GM18951 (cell line): ENCODE results near the gene TKTL2.
"Not testable (repeated sequence)": the region's sequence is repeated elsewhere in the genome, so short reads cannot be mapped to it uniquely, and the experiment has no call there.

Source experiments
- POLR2A ChIP-seq: IDR thresholded peaks from 4 replicates; pipeline ENCODE4 v1.6.1; 2011; ENCODE audit warnings: mild to moderate bottlenecking; ENCODE audit not compliant: insufficient read length, insufficient read depth; ENCODE audit errors: extremely low read depth
- in situ Hi-C: fragments of 300-500 bp; cut with MboI; formaldehyde crosslinking; loops from one replicate; pipeline ENCODE4 v1.12.0; 2022; ENCODE audit warnings: low sequenced_read_pairs, mixed read lengths, inconsistent platforms; ENCODE audit not compliant: unreplicated experiment

TKTL2 gene

DNA sequence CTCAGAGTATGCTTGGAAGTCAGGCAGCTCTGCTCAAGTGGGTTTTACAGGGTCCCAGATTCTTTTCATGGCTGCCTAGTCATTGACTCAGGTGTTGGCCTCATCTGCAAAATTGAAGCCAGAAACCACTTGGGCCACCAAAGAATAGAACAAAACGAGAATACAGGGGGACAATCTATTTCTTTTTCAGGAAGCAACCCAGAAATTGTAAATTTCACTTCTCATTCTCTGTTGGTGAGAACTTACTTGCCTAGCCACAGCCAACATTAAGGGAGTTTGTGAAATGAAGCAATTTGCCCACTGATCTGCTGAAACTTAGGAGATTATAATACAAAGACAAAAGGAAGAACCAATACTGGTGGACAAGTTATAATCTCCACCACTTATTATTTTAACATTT, 8.6 kb upstream of the TKTL2 start:
- in situ Hi-C loops: no loop called here
- no peak for TF ChIP-seq POLR2A

- no peak for TF ChIP-seq POLR2A
- in situ Hi-C loops: no loop called here
Measured at GRCh38 chr4:163476761-163477438, 3.3 kb upstream of the TKTL2 start.

DNA sequence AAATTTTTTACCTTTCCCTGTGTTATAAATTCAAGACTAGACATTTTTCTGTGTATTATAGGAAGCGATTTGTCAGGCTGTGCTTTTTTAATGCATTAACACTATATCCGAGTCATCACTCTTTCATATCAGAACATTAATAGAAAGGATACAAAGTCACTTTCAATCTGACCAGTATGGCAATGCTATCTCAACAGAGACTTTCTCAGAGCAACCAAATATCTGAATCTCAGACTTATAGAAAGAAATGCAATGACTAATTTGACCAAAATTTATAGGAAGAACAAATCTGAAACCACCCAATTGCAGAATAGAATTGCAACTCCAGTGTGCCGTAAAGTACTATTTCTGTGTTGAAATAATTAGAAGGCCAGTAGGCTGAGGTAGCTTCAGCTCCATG, 473 bp upstream of the TKTL2 start:
- in situ Hi-C loops: no loop called here
- TF ChIP-seq POLR2A: no peak

GRCh38 chr4:163473130-163473529, 424 bp downstream of the TKTL2 start:
- in situ Hi-C loops: no loop called here
- no peak for TF ChIP-seq POLR2A

DNA sequence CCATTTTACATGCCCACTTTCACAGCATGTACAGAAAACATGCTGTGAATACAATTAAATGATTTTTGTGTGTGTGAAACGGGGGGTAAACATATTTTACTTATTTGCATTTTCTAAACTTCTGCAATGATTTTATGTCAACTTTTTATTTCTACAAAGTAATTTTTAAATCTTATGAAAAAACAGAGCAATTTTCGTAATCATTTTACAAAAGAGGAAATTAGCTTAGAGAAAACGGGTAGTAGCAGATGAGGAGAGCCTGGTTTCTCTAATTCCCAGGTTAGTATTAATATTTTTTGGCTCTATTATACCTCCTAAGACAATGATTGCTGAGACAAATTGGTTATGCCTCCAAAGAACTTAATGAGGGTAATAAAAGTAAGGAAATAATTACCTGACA, 3.2 kb downstream of the TKTL2 start:
- in situ Hi-C loops: no loop called here
- no peak for TF ChIP-seq POLR2A

- in situ Hi-C loops: no loop called here
Measured at GRCh38 chr4:163467082-163467770, 6.3 kb downstream of the TKTL2 start.

GRCh38 chr4:163462556-163462955, 11.0 kb downstream of the TKTL2 start:
- TF ChIP-seq POLR2A: no peak
- in situ Hi-C loops: no loop called here

More at GRCh38 chr4:163467082-163467770, 6.3 kb downstream of the TKTL2 start:
- TF ChIP-seq POLR2A: no peak

DNA sequence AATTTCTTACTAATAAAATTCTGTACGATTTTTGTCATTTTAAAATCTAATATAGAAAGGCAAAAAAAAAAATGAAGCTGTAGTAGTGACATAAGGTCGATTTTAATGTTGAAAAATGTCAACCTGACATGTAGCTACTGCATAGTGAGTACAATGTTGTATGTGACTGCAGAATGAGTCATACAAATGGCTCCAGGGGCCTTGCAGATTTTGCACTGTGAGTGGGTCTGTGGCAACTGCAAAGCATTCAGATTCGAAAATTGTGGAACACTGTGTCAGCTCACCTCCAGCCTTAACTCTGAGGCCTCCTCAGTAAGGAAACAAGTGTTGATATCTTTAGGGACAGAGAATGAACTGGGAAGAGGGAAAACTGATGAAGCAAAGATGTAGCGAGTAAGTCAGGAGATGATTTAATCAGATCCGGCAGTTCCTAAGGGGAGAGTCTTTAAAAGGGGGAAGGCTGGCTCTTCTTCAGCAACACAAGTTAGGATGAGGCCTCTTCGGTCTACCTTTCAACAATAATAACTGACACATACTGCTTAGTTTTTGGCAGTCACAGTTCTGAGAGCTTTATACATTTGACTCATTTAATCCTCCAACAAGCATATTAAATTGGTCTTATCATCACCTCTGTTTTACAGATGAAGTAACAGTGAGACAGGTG, 24.9 kb downstream of the TKTL2 start:
- in situ Hi-C loops: no loop called here
- no peak for TF ChIP-seq POLR2A

- in situ Hi-C loops: no loop called here
Measured at GRCh38 chr4:163447481-163447880, 26.1 kb downstream of the TKTL2 start.

GRCh38 chr4:163447023-163447422, 26.5 kb downstream of the TKTL2 start:
- in situ Hi-C loops: not testable (repeated sequence)

More at GRCh38 chr4:163447481-163447880, 26.1 kb downstream of the TKTL2 start:
- TF ChIP-seq POLR2A: no peak

- no peak for TF ChIP-seq POLR2A
- in situ Hi-C loops: no loop called here
Measured at GRCh38 chr4:163440040-163440439, 33.5 kb downstream of the TKTL2 start.
